Panc1 (cell line): ENCODE results near the gene SMARCA5.

Experiments
- POLR2AphosphoS5 ChIP-seq: IDR thresholded peaks from 2 replicates; pipeline ENCODE4 v1.6.1; 2012; ENCODE audit warnings: mild to moderate bottlenecking, low read depth, low read length, moderate library complexity
- TF ChIP-seq, protein P1 (sequence below): fragments of 450-650 bp; IDR thresholded peaks from 2 replicates; pipeline ENCODE4 v1.5.1; 2017; ENCODE audit warnings: mild to moderate bottlenecking

DNA sequence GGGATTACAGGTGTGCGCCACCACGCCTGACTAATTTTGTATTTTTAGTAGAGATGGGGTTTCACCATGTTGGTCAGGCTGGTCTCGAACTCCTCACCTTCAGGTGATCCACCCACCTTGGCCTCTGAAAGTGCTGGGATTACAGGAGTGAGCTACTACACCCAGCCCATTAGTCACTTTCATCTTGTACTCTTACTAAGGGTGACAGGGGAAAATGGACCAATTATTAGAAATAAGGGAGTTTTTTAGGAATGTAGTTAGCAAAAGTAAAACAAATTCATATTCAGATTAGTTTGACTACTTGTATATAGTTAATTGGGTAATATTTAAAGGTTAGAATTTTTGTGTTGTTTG, 26.1 kb downstream of the SMARCA5 start:
- TF ChIP-seq, protein P1, sequence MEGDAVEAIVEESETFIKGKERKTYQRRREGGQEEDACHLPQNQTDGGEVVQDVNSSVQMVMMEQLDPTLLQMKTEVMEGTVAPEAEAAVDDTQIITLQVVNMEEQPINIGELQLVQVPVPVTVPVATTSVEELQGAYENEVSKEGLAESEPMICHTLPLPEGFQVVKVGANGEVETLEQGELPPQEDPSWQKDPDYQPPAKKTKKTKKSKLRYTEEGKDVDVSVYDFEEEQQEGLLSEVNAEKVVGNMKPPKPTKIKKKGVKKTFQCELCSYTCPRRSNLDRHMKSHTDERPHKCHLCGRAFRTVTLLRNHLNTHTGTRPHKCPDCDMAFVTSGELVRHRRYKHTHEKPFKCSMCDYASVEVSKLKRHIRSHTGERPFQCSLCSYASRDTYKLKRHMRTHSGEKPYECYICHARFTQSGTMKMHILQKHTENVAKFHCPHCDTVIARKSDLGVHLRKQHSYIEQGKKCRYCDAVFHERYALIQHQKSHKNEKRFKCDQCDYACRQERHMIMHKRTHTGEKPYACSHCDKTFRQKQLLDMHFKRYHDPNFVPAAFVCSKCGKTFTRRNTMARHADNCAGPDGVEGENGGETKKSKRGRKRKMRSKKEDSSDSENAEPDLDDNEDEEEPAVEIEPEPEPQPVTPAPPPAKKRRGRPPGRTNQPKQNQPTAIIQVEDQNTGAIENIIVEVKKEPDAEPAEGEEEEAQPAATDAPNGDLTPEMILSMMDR = no peak
- no peak for TF ChIP-seq POLR2AphosphoS5
